OCI-LY3 (cell line): ENCODE data around the gene PAQR6.

Source experiments
- EZH2phosphoT487 ChIP-seq: fragments of 200-600 bp; shearing (Covaris generic); IDR thresholded peaks from 2 replicates; pipeline ENCODE4 v1.6.1; 2018; ENCODE audit warnings: antibody characterized with exemption, mixed run types, low read depth
- TF ChIP-seq, protein P1 (sequence below): fragments of 200-600, 300-600 bp; sonication (generic); IDR thresholded peaks from 2 replicates; pipeline ENCODE4 v1.5.1; 2014; ENCODE audit warnings: antibody characterized with exemption, low read length, low read depth

- TF ChIP-seq, protein P1, sequence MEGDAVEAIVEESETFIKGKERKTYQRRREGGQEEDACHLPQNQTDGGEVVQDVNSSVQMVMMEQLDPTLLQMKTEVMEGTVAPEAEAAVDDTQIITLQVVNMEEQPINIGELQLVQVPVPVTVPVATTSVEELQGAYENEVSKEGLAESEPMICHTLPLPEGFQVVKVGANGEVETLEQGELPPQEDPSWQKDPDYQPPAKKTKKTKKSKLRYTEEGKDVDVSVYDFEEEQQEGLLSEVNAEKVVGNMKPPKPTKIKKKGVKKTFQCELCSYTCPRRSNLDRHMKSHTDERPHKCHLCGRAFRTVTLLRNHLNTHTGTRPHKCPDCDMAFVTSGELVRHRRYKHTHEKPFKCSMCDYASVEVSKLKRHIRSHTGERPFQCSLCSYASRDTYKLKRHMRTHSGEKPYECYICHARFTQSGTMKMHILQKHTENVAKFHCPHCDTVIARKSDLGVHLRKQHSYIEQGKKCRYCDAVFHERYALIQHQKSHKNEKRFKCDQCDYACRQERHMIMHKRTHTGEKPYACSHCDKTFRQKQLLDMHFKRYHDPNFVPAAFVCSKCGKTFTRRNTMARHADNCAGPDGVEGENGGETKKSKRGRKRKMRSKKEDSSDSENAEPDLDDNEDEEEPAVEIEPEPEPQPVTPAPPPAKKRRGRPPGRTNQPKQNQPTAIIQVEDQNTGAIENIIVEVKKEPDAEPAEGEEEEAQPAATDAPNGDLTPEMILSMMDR = no peak
- no peak for TF ChIP-seq EZH2phosphoT487
Observed at GRCh38 chr1:156245451-156246232, 2.2 kb downstream of the PAQR6 start.
